HCT116 (cell line): ENCODE data around the gene LLCFC1. TPM values are rescaled to one million over a fixed set of nuclear protein-coding genes. Genes with fewer than 3 reads are reported as not detected.

ENCODE experiments used
- ATAC-seq: fragments of 200-7000 bp; cut with Tn5 transposase; 2 replicates; pipeline ENCODE4 v1.9.1; 2020; ENCODE audit warnings: mild to moderate bottlenecking, moderate library complexity
- BruUV-seq: library from RNA; stranded (reverse); fragments of 400-500 nt; replicated peaks from 2 replicates; lab custom pipeline; 2021; lab: Mats Ljungman, UMichigan
- CTCF ChIA-PET: fragments of 300-600 bp; sonication (Branson Sonifier 250); formaldehyde crosslinking; loops from one replicate; lab custom pipeline; 2021; ENCODE audit warnings: antibody characterized with exemption; lab: Charles Lee
- POLR2A ChIA-PET: fragments of 300-600, 350-600 bp; sonication (Branson Sonifier 250); formaldehyde crosslinking; loops from one replicate; lab custom pipeline; 2021; ENCODE audit warnings: antibody characterized with exemption; lab: Charles Lee
- RAD21 ChIA-PET, 2 experiments: fragments of 300-600 bp; sonication (Branson Sonifier 250); formaldehyde crosslinking; loops; one replicate each; lab custom pipeline; 2023; ENCODE audit warnings: low total read pairs in 2 of 2; ENCODE audit not compliant: uncharacterized antibody in 2 of 2, unreplicated experiment in 2 of 2, low non-redundant PET in 1 of 2; lab: Charles Lee
- DNase-seq: peaks from one replicate; pipeline ENCODE4 v3.0.0-alpha.2; 2010; ENCODE audit warnings: low read depth, low spot score
- H2AFZ ChIP-seq: fragments of 200-600 bp; shearing (Covaris generic), sonication (generic); 2 replicates; pipeline ENCODE4 v1.6.1; 2017; ENCODE audit warnings: low read depth, mixed run types, mixed read lengths, antibody characterized with exemption, low read length; ENCODE audit not compliant: poor library complexity, severe bottlenecking
- H3K27ac ChIP-seq: 2 replicates; pipeline ENCODE4 v1.5.1; 2012; ENCODE audit warnings: low read depth, low read length
- H3K27me3 ChIP-seq: fragments of 200-600 bp; sonication (generic); 2 replicates; pipeline ENCODE4 v1.6.1; 2016; ENCODE audit warnings: mixed run types, low read length, mixed read lengths; ENCODE audit not compliant: insufficient read depth
- H3K36me3 ChIP-seq, 2 experiments: fragments of 200-500 bp in 1 of 2; fragments of 200-600 bp in 1 of 2; sonication (Bioruptor generic) in 1 of 2; sonication (generic) in 1 of 2; 2 replicates each; pipeline versions ENCODE4 v1.5.1 to v1.6.1; 2014 to 2016; ENCODE audit warnings: low read length in 2 of 2, inconsistent platforms in 1 of 2, mixed read lengths in 1 of 2, mixed run types in 1 of 2; ENCODE audit not compliant: insufficient read depth in 2 of 2, control insufficient read depth in 1 of 2
- H3K4me1 ChIP-seq, 2 experiments: fragments of 200-600 bp in 1 of 2; sonication (generic) in 1 of 2; 2 replicates each; pipeline versions ENCODE4 v1.5.1 to v1.6.1; 2012 to 2017; ENCODE audit warnings: low read length in 2 of 2, inconsistent platforms in 1 of 2, mild to moderate bottlenecking in 1 of 2, mixed read lengths in 1 of 2, mixed run types in 1 of 2, moderate library complexity in 1 of 2; ENCODE audit not compliant: insufficient read depth in 2 of 2, control insufficient read depth in 1 of 2
- H3K4me2 ChIP-seq: fragments of 200-600 bp; sonication (generic); 2 replicates; pipeline ENCODE4 v1.6.1; 2017; ENCODE audit warnings: mixed run types, low read length, mixed read lengths
- H3K4me3 ChIP-seq, 2 experiments: fragments of 200-600 bp in 1 of 2; sonication (generic) in 1 of 2; replicated peaks in 1 of 2; 2 replicates each; pipeline ENCODE4 v1.5.1; 2011 to 2016; ENCODE audit warnings: low read length in 2 of 2, control low read depth in 1 of 2, low read depth in 1 of 2, mild to moderate bottlenecking in 1 of 2, mixed read lengths in 1 of 2, mixed run types in 1 of 2
- H3K79me2 ChIP-seq: fragments of 200-600 bp; sonication (generic); 2 replicates; pipeline ENCODE4 v1.6.1; 2017; ENCODE audit warnings: mild to moderate bottlenecking, mixed run types, low read length, moderate library complexity, mixed read lengths; ENCODE audit not compliant: insufficient read depth
- H3K9ac ChIP-seq: fragments of 200-600 bp; sonication (generic); 2 replicates; pipeline ENCODE4 v1.6.1; 2016; ENCODE audit warnings: low read length, mixed read lengths
- H3K9me2 ChIP-seq: fragments of 200-600 bp; sonication (generic), shearing (Covaris generic); 2 replicates; pipeline ENCODE4 v1.6.1; 2017; ENCODE audit warnings: mixed run types, mild to moderate bottlenecking, moderate library complexity; ENCODE audit not compliant: insufficient read depth
- H3K9me3 ChIP-seq, 2 experiments: fragments of 200-500 bp in 1 of 2; fragments of 200-600 bp in 1 of 2; sonication (Bioruptor generic) in 1 of 2; sonication (generic) in 1 of 2; 2 replicates each; pipeline ENCODE4 v1.6.1; 2014 to 2017; ENCODE audit warnings: low read length in 2 of 2, mixed read lengths in 2 of 2, inconsistent platforms in 1 of 2, low read depth in 1 of 2, mild to moderate bottlenecking in 1 of 2, mixed run types in 1 of 2, moderate library complexity in 1 of 2; ENCODE audit not compliant: control insufficient read depth in 1 of 2, insufficient read depth in 1 of 2
- H4K20me1 ChIP-seq: fragments of 200-600 bp; sonication (generic), shearing (Covaris generic); 2 replicates; pipeline ENCODE4 v1.6.1; 2017; ENCODE audit warnings: mixed run types, mild to moderate bottlenecking, moderate library complexity; ENCODE audit not compliant: insufficient read depth
- ATF3 ChIP-seq: IDR thresholded peaks from 2 replicates; pipeline ENCODE4 v1.6.1; 2012
- EGR1 ChIP-seq: IDR thresholded peaks from 2 replicates; pipeline ENCODE4 v1.6.1; 2012; ENCODE audit warnings: low read depth
- ELF1 ChIP-seq: IDR thresholded peaks from 2 replicates; pipeline ENCODE4 v1.6.1; 2012; ENCODE audit warnings: low read depth, borderline replicate concordance
- FOSL1 ChIP-seq: IDR thresholded peaks from 2 replicates; pipeline ENCODE4 v1.6.1; 2012; ENCODE audit warnings: low read depth
- MAX ChIP-seq: IDR thresholded peaks from 2 replicates; pipeline ENCODE4 v1.6.1; 2012
- POLR2A ChIP-seq: IDR thresholded peaks from 2 replicates; pipeline ENCODE4 v1.7.0; 2011; ENCODE audit warnings: borderline replicate concordance; ENCODE audit not compliant: insufficient read depth, insufficient read length; ENCODE audit errors: extremely low read depth
- POLR2AphosphoS5 ChIP-seq: IDR thresholded peaks from 2 replicates; pipeline ENCODE4 v1.6.1; 2011; ENCODE audit warnings: mild to moderate bottlenecking, low read depth, low read length, moderate library complexity
- RAD21 ChIP-seq: IDR thresholded peaks from 2 replicates; pipeline ENCODE4 v1.6.1; 2012; ENCODE audit warnings: low read depth, mild to moderate bottlenecking
- REST ChIP-seq: IDR thresholded peaks from 2 replicates; pipeline ENCODE4 v1.6.1; 2012; ENCODE audit warnings: low read depth
- YY1 ChIP-seq: IDR thresholded peaks from 2 replicates; pipeline ENCODE4 v1.6.1; 2011; ENCODE audit warnings: low read length, low read depth, moderate library complexity, mild to moderate bottlenecking; ENCODE audit not compliant: insufficient replicate concordance; ENCODE audit errors: extremely low read depth
- intact Hi-C: fragments of 100-400 bp; cut with micrococcal nuclease; formaldehyde crosslinking; loops from 2 replicates; pipeline ENCODE4 v1.10.0; 2022
- total RNA-seq: library from RNA; stranded (reverse); gene quantifications from one replicate; pipeline ENCODE4 v1.2.1, GENCODE V29; 2021; ENCODE audit not compliant: unreplicated experiment

Gene LLCFC1
- total RNA-seq, 1 experiment from 2014 or later, result not detected

GRCh38 chr7:142938611-142939010, 673 bp upstream of the LLCFC1 start:
- intact Hi-C loops, result no loop called here
- Histone ChIP-seq H3K36me3 (no peaks in the 10 kb centered on the region), H3K9ac (no peak overlapping the region), H3K27ac (no peak overlapping the region), H3K4me3 (no peak overlapping the region), H4K20me1 (no peaks in the 10 kb centered on the region), H3K4me1 (no peaks in the 10 kb centered on the region), H3K9me3 (no peaks in the 10 kb centered on the region), H3K27me3 (no peaks in the 10 kb centered on the region), H2AFZ (no peak overlapping the region), H3K4me2 (no peak overlapping the region), H3K79me2 (no peaks in the 10 kb centered on the region), H3K9me2 (no peaks in the 10 kb centered on the region)
- RAD21 ChIA-PET, result no interaction called here
- ATAC-seq (no peak), DNase-seq (no peak)
- no TSS peak for BruUV-seq
- TF ChIP-seq ELF1, result no peak
- no peak for TF ChIP-seq MAX
- TF ChIP-seq FOSL1, result no peak
- POLR2A ChIA-PET, result no interaction called here
- CTCF ChIA-PET, result no interaction called here

GRCh38 chr7:142940966-142941535, 1.8 kb downstream of the LLCFC1 start:
- H3K4me2 ChIP-seq, result no peak overlapping the region
- TF ChIP-seq ATF3 (no peak), EGR1 (no peak), POLR2A (no peak), YY1 (no peak), POLR2AphosphoS5 (no peak), REST (no peak), RAD21 (no peak)
- no peaks in the 10 kb centered on the region for H3K4me1 ChIP-seq
- no peak overlapping the region for H3K27ac ChIP-seq
- intact Hi-C loops, result no loop called here
- H2AFZ ChIP-seq, result no peak overlapping the region
- no peaks in the 10 kb centered on the region for H4K20me1 ChIP-seq
- no peak overlapping the region for H3K4me3 ChIP-seq
- ChIA-PET RAD21 (no interaction called here), CTCF (no interaction called here), POLR2A (no interaction called here)
- no TSS peak for BruUV-seq
- H3K9me2 ChIP-seq, result no peaks in the 10 kb centered on the region
- no peaks in the 10 kb centered on the region for H3K27me3 ChIP-seq
- no peak for ATAC-seq
- H3K9me3 ChIP-seq, result no peaks in the 10 kb centered on the region
- no peaks in the 10 kb centered on the region for H3K79me2 ChIP-seq
- H3K36me3 ChIP-seq, result no peaks in the 10 kb centered on the region
- H3K9ac ChIP-seq, result no peak overlapping the region
- no peak for DNase-seq
